Coronary artery (tissue), 2 donors: ENCODE results near the gene LDLRAD1.

ENCODE experiments used
- DNase-seq: peaks from one replicate; pipeline ENCODE4 v3.0.0-alpha.2; 2017; ENCODE audit warnings: low spot score
- H3K27ac ChIP-seq, 2 donors: fragments of 200-600 bp; sonication (generic); one replicate each; pipeline ENCODE4 v1.5.1; 2016 to 2019
- H3K4me3 ChIP-seq: fragments of 200-600 bp; sonication (generic); 2 replicates; pipeline ENCODE4 v1.5.1; 2016; ENCODE audit warnings: mild to moderate bottlenecking, moderate library complexity
- CTCF ChIP-seq: fragments of 200-600 bp; sonication (generic); IDR thresholded peaks from one replicate; pipeline ENCODE4 v1.5.1; 2019; ENCODE audit warnings: antibody characterized with exemption

Gene LDLRAD1

GRCh38 chr1:53987880-53988279 is 30.1 kb downstream of the LDLRAD1 start:
- Histone ChIP-seq H3K27ac (no peak overlapping the region), H3K4me3 (no peak overlapping the region)
- TF ChIP-seq CTCF = no peak
- DNase-seq = no peak

DNA sequence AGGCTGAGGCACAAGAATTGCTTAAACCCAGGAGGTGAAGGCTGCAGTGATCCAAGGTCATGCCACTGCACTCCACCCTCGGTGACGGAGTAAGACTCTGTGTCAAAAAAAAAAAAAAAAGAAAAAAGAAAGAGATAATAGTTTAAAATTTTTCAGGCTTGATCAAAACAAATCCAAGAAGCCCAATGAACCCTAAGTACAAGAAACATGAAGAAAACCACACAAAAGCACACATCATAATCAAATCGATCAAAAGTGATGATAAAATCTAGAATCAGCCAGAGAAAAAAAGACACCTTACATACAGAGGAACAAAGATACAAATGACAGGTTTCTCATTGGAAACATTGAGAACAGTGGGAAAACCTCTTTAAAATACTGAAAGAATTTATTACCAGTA is 31.5 kb downstream of the LDLRAD1 start:
- no peak for DNase-seq
- H3K27ac ChIP-seq = no peak overlapping the region
- no peak overlapping the region for H3K4me3 ChIP-seq
- TF ChIP-seq CTCF = no peak

GRCh38 chr1:53984726-53985125 is 33.3 kb downstream of the LDLRAD1 start:
- H3K27ac ChIP-seq = no peak overlapping the region
- no peak for DNase-seq
- H3K4me3 ChIP-seq = no peak overlapping the region
- TF ChIP-seq CTCF = no peak

- Histone ChIP-seq H3K4me3 (peak overlapping the region; percentile 53), H3K27ac (no peak overlapping the region)
- no peak for DNase-seq
- no peak for TF ChIP-seq CTCF
Measured at GRCh38 chr1:53982763-53983104, 35.3 kb downstream of the LDLRAD1 start.

DNA sequence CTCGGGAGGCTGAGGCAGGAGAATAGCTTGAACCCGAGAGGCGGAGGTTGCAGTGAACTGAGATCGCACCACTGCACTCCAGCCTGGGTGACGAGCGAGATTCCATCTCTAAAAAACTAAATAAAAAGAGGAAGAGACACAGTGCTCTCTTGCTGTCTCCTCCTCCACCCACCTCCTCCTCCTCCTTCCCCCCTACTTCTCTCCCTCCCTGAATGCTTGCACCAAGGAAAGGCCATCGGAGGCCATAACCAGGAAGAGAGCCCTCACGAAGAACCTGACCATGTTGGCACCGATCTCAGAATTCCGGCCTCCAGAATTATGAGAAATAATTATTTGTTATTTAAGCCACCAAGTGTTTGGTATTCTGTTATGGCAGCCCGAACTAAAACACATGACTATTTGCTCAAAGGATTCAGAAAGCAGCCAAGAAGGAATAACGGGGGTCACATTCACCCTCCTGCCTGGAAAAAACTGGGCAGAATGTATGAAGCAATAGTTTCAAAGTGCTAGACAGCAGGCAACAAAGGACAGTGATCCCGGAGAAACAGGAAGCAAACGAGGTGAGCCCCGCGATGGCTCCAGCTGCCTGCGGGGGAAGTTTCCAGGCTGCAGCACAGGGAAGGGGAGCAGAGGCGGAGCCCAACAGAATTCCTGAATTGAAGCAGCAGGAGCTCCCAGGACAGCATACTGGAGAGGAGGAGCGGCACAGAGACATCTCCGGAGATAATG is 35.8 kb downstream of the LDLRAD1 start:
- Histone ChIP-seq H3K4me3 (peak overlapping the region; percentile 53), H3K27ac (no peak overlapping the region)
- DNase-seq = no peak
- no peak for TF ChIP-seq CTCF

- TF ChIP-seq CTCF = no peak
- no peak overlapping the region for H3K4me3 ChIP-seq
- no peak for DNase-seq
- no peak overlapping the region for H3K27ac ChIP-seq
Measured at GRCh38 chr1:53981220-53981619, 36.8 kb downstream of the LDLRAD1 start.

DNA sequence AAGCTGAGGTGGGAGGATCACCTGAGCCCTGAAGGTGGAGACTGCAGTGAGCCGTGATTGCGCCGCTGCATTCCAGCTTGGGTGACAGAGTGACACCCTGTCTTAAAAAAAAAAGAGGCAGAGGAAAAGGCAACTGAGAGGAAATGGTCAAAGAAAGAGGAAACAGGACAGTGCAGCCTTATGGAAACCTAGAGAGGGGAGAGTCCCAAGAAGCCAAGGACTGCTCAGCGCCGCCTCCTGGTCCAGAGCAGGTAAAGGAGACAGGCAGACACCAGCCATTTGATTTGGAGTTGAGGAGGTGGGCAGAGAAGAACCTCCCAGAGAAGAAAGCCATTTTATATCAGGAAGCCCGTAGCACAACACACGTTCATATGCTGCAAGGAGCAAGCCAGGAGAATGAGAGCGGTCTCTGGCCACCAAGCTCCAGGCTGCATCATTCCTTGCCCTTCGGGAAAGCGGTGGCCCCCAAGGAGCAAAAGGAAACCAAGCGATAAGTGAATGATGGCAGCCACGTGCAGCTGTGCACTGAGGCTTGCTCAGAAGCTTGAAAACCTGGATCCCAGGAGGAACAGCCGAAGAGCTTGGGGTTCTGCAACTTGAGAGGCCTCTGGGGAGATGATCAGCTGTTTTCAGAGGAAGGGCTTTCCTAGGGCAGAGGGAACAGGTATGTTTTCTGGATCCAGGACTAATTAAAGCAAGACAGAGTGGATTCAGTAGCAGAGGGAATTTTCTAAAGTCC is 38.1 kb downstream of the LDLRAD1 start:
- TF ChIP-seq CTCF = no peak
- no peak overlapping the region for H3K4me3 ChIP-seq
- no peak overlapping the region for H3K27ac ChIP-seq
- DNase-seq = no peak
